HG03175 (cell line): ENCODE measurements around the gene TBC1D5.
"Not testable (repeated sequence)": the region's sequence is repeated elsewhere in the genome, so short reads cannot be mapped to it uniquely, and the experiment has no call there.

Experiments used
- ATAC-seq: cut with Tn5 transposase; IDR thresholded peaks from one replicate; pipeline ENCODE4 v1.9.1; 2021; ENCODE audit warnings: mild to moderate bottlenecking, moderate library complexity; ENCODE audit not compliant: unreplicated experiment

TBC1D5 gene

GRCh38 chr3:17369973-17370372 lies 372.5 kb downstream of the TBC1D5 start:
- no peak for ATAC-seq

- no peak for ATAC-seq
Measured at GRCh38 chr3:17367171-17367570, 375.3 kb downstream of the TBC1D5 start.

- ATAC-seq, result no peak
Measured at GRCh38 chr3:17360991-17361390, 381.4 kb downstream of the TBC1D5 start.

- no peak for ATAC-seq
Measured at GRCh38 chr3:17359911-17360310, 382.5 kb downstream of the TBC1D5 start.

GRCh38 chr3:17357035-17357710 lies 385.3 kb downstream of the TBC1D5 start:
- ATAC-seq, result no peak

GRCh38 chr3:17356585-17356984 lies 385.8 kb downstream of the TBC1D5 start:
- ATAC-seq, result no peak

GRCh38 chr3:17355591-17355990 lies 386.8 kb downstream of the TBC1D5 start:
- no peak for ATAC-seq

- ATAC-seq, result no peak
Measured at GRCh38 chr3:17354341-17354740, 388.1 kb downstream of the TBC1D5 start.

- ATAC-seq, result no peak
Measured at GRCh38 chr3:17352620-17353019, 389.8 kb downstream of the TBC1D5 start.

- ATAC-seq, result not testable (repeated sequence)
Measured at GRCh38 chr3:17351193-17351592, 391.2 kb downstream of the TBC1D5 start.

GRCh38 chr3:17349093-17349492 lies 393.3 kb downstream of the TBC1D5 start:
- ATAC-seq, result no peak

GRCh38 chr3:17342119-17342518 lies 400.3 kb downstream of the TBC1D5 start:
- no peak for ATAC-seq

- ATAC-seq, result no peak
Measured at GRCh38 chr3:17340693-17341092, 401.7 kb downstream of the TBC1D5 start.

GRCh38 chr3:17340261-17340660 lies 402.2 kb downstream of the TBC1D5 start:
- ATAC-seq, result no peak

- ATAC-seq, result no peak
Measured at GRCh38 chr3:17339132-17339575, 403.3 kb downstream of the TBC1D5 start.

- ATAC-seq, result no peak
Measured at GRCh38 chr3:17336291-17336690, 406.1 kb downstream of the TBC1D5 start.

- no peak for ATAC-seq
Measured at GRCh38 chr3:17333893-17334292, 408.5 kb downstream of the TBC1D5 start.

GRCh38 chr3:17333446-17333845 lies 409.0 kb downstream of the TBC1D5 start:
- ATAC-seq, result no peak

- ATAC-seq, result no peak
Measured at GRCh38 chr3:17330660-17331059, 411.8 kb downstream of the TBC1D5 start.

GRCh38 chr3:17329927-17330326 lies 412.5 kb downstream of the TBC1D5 start:
- no peak for ATAC-seq

GRCh38 chr3:17322106-17322793 lies 420.2 kb downstream of the TBC1D5 start:
- no peak for ATAC-seq

GRCh38 chr3:17320266-17320665 lies 422.2 kb downstream of the TBC1D5 start:
- ATAC-seq, result no peak

- ATAC-seq, result no peak
Measured at GRCh38 chr3:17315897-17316296, 426.5 kb downstream of the TBC1D5 start.
